GM19240 (cell line): ENCODE data around the gene PTPRN2.

ENCODE experiments used
- DNase-seq: peaks from one replicate; pipeline ENCODE4 v3.0.0; 2011; ENCODE audit warnings: low spot score; ENCODE audit not compliant: insufficient read length

Gene PTPRN2

GRCh38 chr7:158023157-158023556, 564.5 kb downstream of the PTPRN2 start:
- DNase-seq, result no peak

- DNase-seq, result no peak
Measured at GRCh38 chr7:158022601-158023000, 565.0 kb downstream of the PTPRN2 start.

- DNase-seq, result no peak
Measured at GRCh38 chr7:158021836-158022235, 565.8 kb downstream of the PTPRN2 start.

GRCh38 chr7:158020706-158021095, 566.9 kb downstream of the PTPRN2 start:
- DNase-seq, result no peak

- no peak for DNase-seq
Measured at GRCh38 chr7:158019726-158020705, 567.6 kb downstream of the PTPRN2 start.

GRCh38 chr7:158018971-158019645, 568.5 kb downstream of the PTPRN2 start:
- no peak for DNase-seq

- DNase-seq, result no peak
Measured at GRCh38 chr7:158018098-158018762, 569.4 kb downstream of the PTPRN2 start.

- DNase-seq, result no peak
Measured at GRCh38 chr7:158017111-158018097, 570.2 kb downstream of the PTPRN2 start.

GRCh38 chr7:158016180-158017097, 571.2 kb downstream of the PTPRN2 start:
- DNase-seq, result no peak

GRCh38 chr7:158015403-158016179, 572.0 kb downstream of the PTPRN2 start:
- DNase-seq, result no peak

GRCh38 chr7:158014976-158015375, 572.6 kb downstream of the PTPRN2 start:
- no peak for DNase-seq

GRCh38 chr7:158013085-158013668, 574.4 kb downstream of the PTPRN2 start:
- no peak for DNase-seq

GRCh38 chr7:158011941-158012340, 575.7 kb downstream of the PTPRN2 start:
- DNase-seq, result no peak

GRCh38 chr7:158010961-158011693, 576.5 kb downstream of the PTPRN2 start:
- DNase-seq, result no peak

GRCh38 chr7:158009886-158010285, 577.7 kb downstream of the PTPRN2 start:
- DNase-seq, result no peak

- DNase-seq, result no peak
Measured at GRCh38 chr7:158008267-158008666, 579.4 kb downstream of the PTPRN2 start.

- no peak for DNase-seq
Measured at GRCh38 chr7:158007697-158008257, 579.8 kb downstream of the PTPRN2 start.
